BLaER1 treated with 17β-estradiol and CSF1 and Interleukin-3, amounts not matched to agents 10 nM and 100 nM (cell line): Measurements from ENCODE around the gene PNPT1.
"Not testable (repeated sequence)": the region's sequence is repeated elsewhere in the genome, so short reads cannot be mapped to it uniquely, and the experiment has no call there.

Experiments
- H3K27ac ChIP-seq, 11 experiments: shearing (Covaris generic); formaldehyde crosslinking; 2 replicates each; pipeline ENCODE4 v1.8.1; 2022
- H3K27me3 ChIP-seq, 11 experiments: shearing (Covaris generic); formaldehyde crosslinking; 2 replicates each; pipeline ENCODE4 v1.8.1; 2022
- H3K36me3 ChIP-seq, 11 experiments: shearing (Covaris generic); formaldehyde crosslinking; 2 replicates each; pipeline ENCODE4 v1.8.1; 2022
- H3K4me1 ChIP-seq, 10 experiments: shearing (Covaris generic); formaldehyde crosslinking; 2 replicates each; pipeline ENCODE4 v1.8.1; 2022
- H3K4me2 ChIP-seq, 11 experiments: shearing (Covaris generic); formaldehyde crosslinking; 2 replicates each; pipeline ENCODE4 v1.8.1; 2022
- H3K4me3 ChIP-seq, 10 experiments: shearing (Covaris generic); formaldehyde crosslinking; 2 replicates each; pipeline ENCODE4 v1.8.1; 2022
- H3K9ac ChIP-seq, 11 experiments: shearing (Covaris generic); formaldehyde crosslinking; 2 replicates each; pipeline ENCODE4 v1.8.1; 2022
- H3K9me3 ChIP-seq, 11 experiments: shearing (Covaris generic); formaldehyde crosslinking; replicated peaks in 1 of 11; 2 replicates each; pipeline ENCODE4 v1.8.1; 2022
- H4K20me1 ChIP-seq, 11 experiments: shearing (Covaris generic); formaldehyde crosslinking; 2 replicates each; pipeline ENCODE4 v1.8.1; 2022
- Cebpa-rat ChIP-seq, 11 experiments: shearing (Covaris generic); IDR thresholded peaks; 2 replicates each; pipeline ENCODE4 v1.8.1; 2022

PNPT1 gene

GRCh38 chr2:55719852-55720251 lies 26.2 kb upstream of the PNPT1 start:
- no peaks in the 10 kb centered on the region for H3K27me3 ChIP-seq
- TF ChIP-seq Cebpa-rat (IDR thresholded peaks at IDR 0.05), result no peak
- peaks cover 0 to 19% (median 6%) of the 10 kb centered on the region in 10 experiments; a peak in 8 of 20 replicates for H3K4me1 ChIP-seq
- no peaks in the 10 kb centered on the region for H3K9me3 ChIP-seq
- H3K9ac ChIP-seq, result no peak overlapping the region
- no peaks in the 10 kb centered on the region for H4K20me1 ChIP-seq
- H3K27ac ChIP-seq, result no peak overlapping the region
- H3K36me3 ChIP-seq, result no peaks in the 10 kb centered on the region
- no peak overlapping the region for H3K4me3 ChIP-seq
- H3K4me2 ChIP-seq, result no peak overlapping the region; a peak in 1 of 22 replicates

DNA sequence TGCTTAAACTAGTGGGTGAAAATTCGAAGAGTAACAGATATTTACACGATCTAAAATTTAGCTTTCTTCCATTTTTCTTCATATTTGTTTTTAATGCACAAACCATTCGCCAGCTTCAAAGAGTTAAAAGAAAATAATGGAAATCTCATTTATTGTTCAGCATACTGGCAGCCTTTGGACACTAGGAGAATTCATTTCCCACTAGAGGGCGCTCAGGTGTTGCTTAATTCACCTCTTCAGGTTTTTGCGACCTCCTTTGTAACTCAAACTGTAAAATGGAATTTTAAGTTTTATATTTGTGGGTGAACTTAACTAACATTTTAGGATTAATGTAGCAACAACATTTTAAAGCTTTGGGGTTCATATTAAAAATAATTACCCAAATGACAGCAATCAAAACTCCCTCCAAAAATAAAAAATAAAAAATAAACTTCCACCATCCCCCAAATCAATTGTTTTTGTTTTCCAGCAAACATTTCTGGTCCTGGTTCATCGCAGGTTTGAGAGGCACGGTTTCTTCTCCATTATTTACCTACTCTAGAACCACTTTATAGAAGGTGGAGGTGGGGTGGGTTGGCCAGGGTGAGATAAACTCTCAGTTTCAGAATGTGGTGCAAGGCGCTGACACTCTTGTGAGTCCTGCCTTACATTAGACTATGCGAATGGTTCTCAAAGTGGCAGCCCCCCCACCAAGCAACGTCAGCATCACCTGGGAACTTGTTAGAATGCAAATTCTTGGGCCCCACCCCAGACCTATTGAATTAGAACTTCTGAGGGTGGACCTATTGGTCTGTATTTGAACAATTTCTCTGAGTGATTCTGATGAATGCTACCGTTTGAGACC lies 24.7 kb upstream of the PNPT1 start:
- no peaks in the 10 kb centered on the region for H4K20me1 ChIP-seq
- H3K4me3 ChIP-seq, result no peak overlapping the region
- H3K9me3 ChIP-seq, result no peaks in the 10 kb centered on the region
- H3K27ac ChIP-seq, result no peak overlapping the region
- TF ChIP-seq Cebpa-rat (IDR thresholded peaks at IDR 0.05), result no peak
- H3K4me1 ChIP-seq, result peaks cover 0 to 19% (median 11%) of the 10 kb centered on the region in 10 experiments; a peak in 15 of 20 replicates
- H3K4me2 ChIP-seq, result peak overlapping the region in 3 of 11 experiments; percentile 13 to 20 (median 13); a peak in 3 of 22 replicates
- H3K36me3 ChIP-seq, result no peaks in the 10 kb centered on the region
- H3K27me3 ChIP-seq, result no peaks in the 10 kb centered on the region
- H3K9ac ChIP-seq, result no peak overlapping the region

DNA sequence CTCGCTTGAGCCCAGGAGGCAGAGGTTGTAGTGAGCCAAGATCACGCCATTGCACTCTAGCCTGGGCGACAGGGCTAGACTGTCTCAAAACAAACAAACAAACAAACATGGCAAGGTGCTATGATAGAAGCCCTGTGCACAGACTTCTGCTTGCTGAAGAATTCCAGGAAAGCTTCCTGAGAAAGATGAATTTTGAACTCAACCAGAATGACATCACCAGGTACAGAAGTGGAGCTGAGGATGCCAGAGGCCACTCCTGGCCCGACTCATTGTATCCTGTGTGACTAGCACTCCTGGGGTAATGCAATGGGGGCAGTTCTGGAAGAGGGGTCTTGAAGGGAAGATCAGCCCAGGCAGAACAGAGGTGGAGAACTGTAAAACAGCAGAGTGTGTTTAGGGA lies 22.0 kb upstream of the PNPT1 start:
- Histone ChIP-seq H3K4me2 (no peak overlapping the region), H3K9me3 (no peaks in the 10 kb centered on the region), H3K4me1 (peaks cover 0 to 19% (median 13%) of the 10 kb centered on the region in 10 experiments; a peak in 15 of 20 replicates), H3K4me3 (no peak overlapping the region), H3K27ac (no peak overlapping the region), H3K27me3 (no peaks in the 10 kb centered on the region), H3K9ac (no peak overlapping the region), H3K36me3 (no peaks in the 10 kb centered on the region), H4K20me1 (no peaks in the 10 kb centered on the region)
- no peak for TF ChIP-seq Cebpa-rat (IDR thresholded peaks at IDR 0.05)

- not testable (repeated sequence) for H3K9ac ChIP-seq, H3K36me3 ChIP-seq, H3K27ac ChIP-seq, H3K27me3 ChIP-seq, H3K4me2 ChIP-seq, H3K9me3 ChIP-seq, H3K4me3 ChIP-seq, H4K20me1 ChIP-seq
- peaks cover 0 to 19% (median 13%) of the 10 kb centered on the region in 10 experiments; a peak in 15 of 20 replicates for H3K4me1 ChIP-seq
Measured at GRCh38 chr2:55715178-55715577, 21.5 kb upstream of the PNPT1 start.

GRCh38 chr2:55712477-55713060 lies 18.9 kb upstream of the PNPT1 start:
- TF ChIP-seq Cebpa-rat (IDR thresholded peaks at IDR 0.05), result no peak
- H3K36me3 ChIP-seq, result no peaks in the 10 kb centered on the region
- H4K20me1 ChIP-seq, result no peaks in the 10 kb centered on the region
- no peak overlapping the region for H3K27ac ChIP-seq
- H3K4me3 ChIP-seq, result no peak overlapping the region
- H3K9me3 ChIP-seq, result no peaks in the 10 kb centered on the region
- no peak overlapping the region for H3K4me2 ChIP-seq
- H3K4me1 ChIP-seq, result peaks cover 0 to 14% (median 5%) of the 10 kb centered on the region in 10 experiments; a peak in 11 of 20 replicates
- no peak overlapping the region for H3K9ac ChIP-seq
- H3K27me3 ChIP-seq, result no peaks in the 10 kb centered on the region

DNA sequence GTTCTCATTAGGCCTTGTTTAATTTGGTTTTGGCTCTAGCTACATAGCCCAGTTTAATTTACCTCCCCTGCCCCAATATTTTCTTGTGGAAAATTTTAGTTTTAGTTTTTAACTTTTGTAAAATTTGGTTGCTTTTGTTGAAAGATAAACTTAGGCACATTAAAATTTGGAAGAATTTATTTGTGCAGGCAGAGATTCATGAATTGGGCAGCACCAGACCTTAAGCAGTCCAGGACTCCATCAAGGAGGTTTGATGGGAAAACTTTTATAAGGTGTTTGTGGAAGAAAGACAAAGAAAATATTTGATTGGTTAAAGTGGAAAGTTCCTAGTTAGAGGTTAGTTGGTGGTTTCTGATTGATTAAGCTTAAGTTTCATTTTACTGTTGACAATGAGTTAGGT lies 16.4 kb upstream of the PNPT1 start:
- Histone ChIP-seq H3K27me3 (no peaks in the 10 kb centered on the region), H3K36me3 (no peaks in the 10 kb centered on the region), H4K20me1 (no peaks in the 10 kb centered on the region), H3K4me2 (no peak overlapping the region), H3K4me1 (peaks cover 0 to 8% (median 0%) of the 10 kb centered on the region in 10 experiments; a peak in 7 of 20 replicates), H3K9ac (no peak overlapping the region), H3K9me3 (no peaks in the 10 kb centered on the region), H3K27ac (no peak overlapping the region), H3K4me3 (no peak overlapping the region)
- no peak for TF ChIP-seq Cebpa-rat (IDR thresholded peaks at IDR 0.05)

DNA sequence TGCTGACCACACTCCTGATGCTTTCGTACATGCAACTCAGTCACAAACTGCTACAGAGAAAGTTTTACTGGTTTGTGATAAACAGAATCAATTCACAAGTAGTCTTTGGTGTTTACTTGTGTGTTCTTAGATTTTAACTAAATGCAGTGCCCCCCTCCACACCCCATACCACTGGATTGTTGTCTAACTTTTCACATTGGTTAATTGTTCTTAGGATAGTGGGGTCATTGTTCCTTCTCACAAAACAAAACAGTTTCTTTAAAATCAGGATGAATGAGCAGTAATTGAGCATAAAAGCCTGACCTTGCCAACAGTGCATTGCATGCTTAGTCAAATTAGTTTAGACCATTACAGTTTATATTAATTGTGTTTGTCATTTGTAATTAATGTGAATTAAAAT lies 14.1 kb upstream of the PNPT1 start:
- no peaks in the 10 kb centered on the region for H4K20me1 ChIP-seq
- H3K27me3 ChIP-seq, result no peaks in the 10 kb centered on the region
- H3K36me3 ChIP-seq, result no peaks in the 10 kb centered on the region
- H3K4me2 ChIP-seq, result no peak overlapping the region
- H3K9ac ChIP-seq, result no peak overlapping the region
- TF ChIP-seq Cebpa-rat (IDR thresholded peaks at IDR 0.05), result no peak
- H3K4me3 ChIP-seq, result no peak overlapping the region
- H3K27ac ChIP-seq, result no peak overlapping the region
- H3K4me1 ChIP-seq, result no peaks in the 10 kb centered on the region
- no peaks in the 10 kb centered on the region for H3K9me3 ChIP-seq

DNA sequence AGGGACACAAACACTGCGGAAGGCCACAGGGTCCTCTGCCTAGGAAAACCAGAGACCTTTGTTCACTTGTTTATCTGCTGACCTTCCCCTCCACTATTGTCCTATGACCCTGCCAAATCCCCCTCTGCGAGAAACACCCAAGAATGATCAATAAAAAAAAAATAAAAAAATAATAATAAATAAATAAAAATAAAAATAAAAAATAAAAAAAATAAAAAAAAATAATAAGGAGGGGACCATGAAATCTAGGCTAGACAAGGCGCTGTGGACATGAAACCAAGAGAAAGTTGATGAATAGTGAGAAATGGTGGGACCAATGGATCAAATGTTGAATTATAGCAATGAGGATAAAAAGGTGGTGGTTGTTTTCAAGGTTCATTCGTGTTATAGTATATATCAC lies 12.6 kb upstream of the PNPT1 start:
- H3K4me3 ChIP-seq, H3K4me1 ChIP-seq, H4K20me1 ChIP-seq, H3K9me3 ChIP-seq, H3K9ac ChIP-seq, H3K36me3 ChIP-seq, H3K4me2 ChIP-seq, H3K27ac ChIP-seq, H3K27me3 ChIP-seq: not testable (repeated sequence)

DNA sequence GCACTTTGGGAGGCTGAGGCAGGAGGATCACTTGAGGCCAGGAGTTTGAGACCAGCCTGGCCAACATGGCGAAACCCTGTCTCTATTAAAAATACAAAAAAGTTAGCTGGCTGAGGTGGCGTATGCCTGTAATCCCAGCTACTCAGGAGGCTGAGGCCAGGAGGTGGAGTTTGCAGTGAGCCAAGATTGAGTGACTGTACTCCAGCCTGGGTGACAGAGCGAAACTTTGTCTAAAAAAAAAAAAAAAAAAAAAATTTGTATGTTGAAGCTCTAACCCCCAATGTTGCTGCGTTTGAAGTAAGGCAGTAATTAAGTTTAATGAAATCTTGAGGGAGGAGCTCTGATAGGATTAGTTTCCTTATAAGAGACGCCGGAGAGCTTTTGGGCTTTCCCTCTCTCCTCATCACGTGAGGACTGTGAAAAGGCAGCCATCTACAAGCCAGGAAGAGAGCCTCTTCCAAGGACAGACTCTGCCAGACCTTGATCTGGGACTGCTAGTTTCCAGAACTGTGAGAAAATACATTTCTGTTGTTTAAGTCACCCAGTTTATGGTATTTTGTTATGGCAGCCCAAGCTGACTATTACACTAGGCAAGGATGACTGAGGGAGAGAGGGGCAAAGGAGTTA lies 11.5 kb upstream of the PNPT1 start:
- no peak overlapping the region for H3K27ac ChIP-seq
- H3K4me1 ChIP-seq, result no peaks in the 10 kb centered on the region
- no peaks in the 10 kb centered on the region for H4K20me1 ChIP-seq
- no peak overlapping the region for H3K4me2 ChIP-seq
- H3K9ac ChIP-seq, result no peak overlapping the region
- no peaks in the 10 kb centered on the region for H3K9me3 ChIP-seq
- H3K4me3 ChIP-seq, result no peak overlapping the region
- H3K27me3 ChIP-seq, result no peaks in the 10 kb centered on the region
- no peaks in the 10 kb centered on the region for H3K36me3 ChIP-seq
- no peak for TF ChIP-seq Cebpa-rat (IDR thresholded peaks at IDR 0.05)
